SK-N-SH (cell line): ENCODE measurements around the gene PLEKHA3. TPM values are rescaled to one million over a fixed set of nuclear protein-coding genes. Genes with fewer than 3 reads are reported as not detected.

Experiments
- CTCF ChIA-PET: fragments of 300-600, 350-600 bp; formaldehyde crosslinking; extraction: SDS; loops from one replicate; lab custom pipeline; 2021; lab: Yijun Ruan, JAX
- POLR2A ChIA-PET: fragments of 350-600 bp; sonication (Branson Sonifier 250); formaldehyde crosslinking; extraction: SDS; loops from one replicate; lab custom pipeline; 2020; ENCODE audit warnings: antibody characterized with exemption, inconsistent platforms; lab: Yijun Ruan, JAX
- DNase-seq: peaks from one replicate; pipeline ENCODE4 v3.0.0; 2012
- H2AFZ ChIP-seq: fragments of 200-600 bp; sonication (generic); 2 replicates; pipeline ENCODE4 v1.8.1; 2016; ENCODE audit warnings: antibody characterized with exemption, mild to moderate bottlenecking, low read depth
- H3F3A ChIP-seq: fragments of 200-600 bp; sonication (generic); replicated peaks from 2 replicates; pipeline ENCODE3; 2016; ENCODE audit warnings: antibody characterized with exemption, mild to moderate bottlenecking; ENCODE audit not compliant: insufficient read depth
- H3K27ac ChIP-seq, 2 experiments: fragments of 200-500 bp in 1 of 2; fragments of 200-600 bp in 1 of 2; sonication (Bioruptor generic) in 1 of 2; sonication (generic), shearing (Covaris generic) in 1 of 2; 2 replicates each; pipeline versions ENCODE4 v1.5.1 to v1.6.1; 2014 to 2016; ENCODE audit warnings: low read depth in 2 of 2, inconsistent platforms in 1 of 2, low read length in 1 of 2, mild to moderate bottlenecking in 1 of 2, mixed read lengths in 1 of 2
- H3K27me3 ChIP-seq: fragments of 200-600 bp; sonication (generic), shearing (Covaris generic); 2 replicates; pipeline ENCODE4 v1.6.1; 2016; ENCODE audit warnings: mixed run types; ENCODE audit not compliant: insufficient read depth
- H3K36me3 ChIP-seq, 2 experiments: fragments of 200-500 bp in 1 of 2; fragments of 200-600 bp in 1 of 2; sonication (Bioruptor generic) in 1 of 2; sonication (generic) in 1 of 2; replicated peaks in 1 of 2; 2 replicates each; pipeline versions ENCODE3 to v1.5.1; 2014 to 2016; ENCODE audit warnings: low read length in 1 of 2, mild to moderate bottlenecking in 1 of 2; ENCODE audit not compliant: insufficient read depth in 2 of 2, control insufficient read depth in 1 of 2
- H3K4me1 ChIP-seq, 2 experiments: fragments of 200-500 bp in 1 of 2; fragments of 200-600 bp in 1 of 2; sonication (Bioruptor generic) in 1 of 2; sonication (generic), shearing (Covaris generic) in 1 of 2; 2 replicates each; pipeline versions ENCODE4 v1.5.1 to v1.6.1; 2014 to 2016; ENCODE audit warnings: low read depth in 1 of 2, low read length in 1 of 2, mixed run types in 1 of 2; ENCODE audit not compliant: insufficient read depth in 2 of 2, control insufficient read depth in 1 of 2
- H3K4me2 ChIP-seq: fragments of 200-600 bp; sonication (generic), shearing (Covaris generic); 2 replicates; pipeline ENCODE4 v1.6.1; 2017; ENCODE audit warnings: mixed run types
- H3K4me3 ChIP-seq, 2 experiments: fragments of 200-500 bp in 1 of 2; fragments of 200-600 bp in 1 of 2; sonication (Bioruptor generic) in 1 of 2; sonication (generic), shearing (Covaris generic) in 1 of 2; 2 replicates each; pipeline versions ENCODE4 v1.5.1 to v1.8.1; 2014 to 2016; ENCODE audit warnings: low read depth in 2 of 2, inconsistent platforms in 1 of 2, low read length in 1 of 2, mild to moderate bottlenecking in 1 of 2, mixed read lengths in 1 of 2, moderate library complexity in 1 of 2
- H3K79me2 ChIP-seq: fragments of 200-600 bp; sonication (generic); 2 replicates; pipeline ENCODE4 v1.8.1; 2017; ENCODE audit warnings: mild to moderate bottlenecking; ENCODE audit not compliant: insufficient read depth
- H3K9ac ChIP-seq: fragments of 200-600 bp; sonication (generic); 2 replicates; pipeline ENCODE4 v1.6.1; 2017; ENCODE audit warnings: mixed run types
- H3K9me2 ChIP-seq: fragments of 200-600 bp; sonication (generic); 2 replicates; pipeline ENCODE4 v1.6.1; 2017; ENCODE audit warnings: mixed run types
- H3K9me3 ChIP-seq: fragments of 200-600 bp; sonication (generic); 2 replicates; pipeline ENCODE4 v1.6.1; 2017; ENCODE audit warnings: mixed run types, mild to moderate bottlenecking, moderate library complexity
- H4K20me1 ChIP-seq: fragments of 200-600 bp; sonication (generic); 2 replicates; pipeline ENCODE4 v1.6.1; 2017; ENCODE audit warnings: mild to moderate bottlenecking, mixed run types; ENCODE audit not compliant: insufficient read depth
- FOSL2 ChIP-seq: IDR thresholded peaks from 2 replicates; pipeline ENCODE4 v1.4.0; 2012; ENCODE audit warnings: low read depth, mild to moderate bottlenecking, moderate library complexity, borderline replicate concordance
- FOXJ3 ChIP-seq: sonication (generic); formaldehyde crosslinking; IDR thresholded peaks from 2 replicates; pipeline ENCODE4 v1.5.1; 2020; ENCODE audit warnings: mild to moderate bottlenecking, missing genetic modification reagents
- GABPA ChIP-seq: IDR thresholded peaks from 2 replicates; pipeline ENCODE4 v1.4.0; 2012; ENCODE audit warnings: low read depth, mild to moderate bottlenecking
- POLR2AphosphoS5 ChIP-seq: IDR thresholded peaks from 2 replicates; pipeline ENCODE4 v1.6.1; 2012; ENCODE audit warnings: low read depth, low read length
- RAD21 ChIP-seq: IDR thresholded peaks from 2 replicates; pipeline ENCODE4 v1.6.1; 2012; ENCODE audit warnings: mild to moderate bottlenecking, low read length
- SIN3A ChIP-seq: IDR thresholded peaks from 2 replicates; pipeline ENCODE4 v1.6.1; 2012; ENCODE audit warnings: low read depth, mild to moderate bottlenecking, low read length, moderate library complexity, borderline replicate concordance
- SMC3 ChIP-seq: IDR thresholded peaks from 2 replicates; pipeline ENCODE4 v1.6.1; 2012; ENCODE audit warnings: low read depth, low read length, improper control_type of control experiment
- TEAD4 ChIP-seq: IDR thresholded peaks from 2 replicates; pipeline ENCODE4 v1.4.0; 2012; ENCODE audit warnings: mild to moderate bottlenecking, borderline replicate concordance; ENCODE audit not compliant: insufficient read depth
- WGBS: methylation state at CpG from one replicate; pipeline ENCODE4 v1.1.6; 2017; ENCODE audit warnings: low lambda C conversion rate; 5-methylcytosine and 5-hydroxymethylcytosine counted together
- polyA plus RNA-seq, 3 experiments: library from polyadenylated mRNA; depleted of rRNA; stranded (reverse); fragments of >200 nt; gene quantifications; 2 replicates each; pipeline ENCODE4 v1.2.3, GENCODE V29; 2012
- TF ChIP-seq, protein P1 (sequence below): IDR thresholded peaks from 2 replicates; pipeline ENCODE4 v1.4.0; 2012; ENCODE audit warnings: low read depth, borderline replicate concordance
- TF ChIP-seq, protein P2 (sequence below): IDR thresholded peaks from 2 replicates; pipeline ENCODE4 v1.6.1; 2012; ENCODE audit warnings: mild to moderate bottlenecking, low read depth, low read length, moderate library complexity

PLEKHA3 gene
- polyA plus RNA-seq, 1 of the 3 experiments (the other 2 are of a cell fraction) = 5.7 TPM

DNA sequence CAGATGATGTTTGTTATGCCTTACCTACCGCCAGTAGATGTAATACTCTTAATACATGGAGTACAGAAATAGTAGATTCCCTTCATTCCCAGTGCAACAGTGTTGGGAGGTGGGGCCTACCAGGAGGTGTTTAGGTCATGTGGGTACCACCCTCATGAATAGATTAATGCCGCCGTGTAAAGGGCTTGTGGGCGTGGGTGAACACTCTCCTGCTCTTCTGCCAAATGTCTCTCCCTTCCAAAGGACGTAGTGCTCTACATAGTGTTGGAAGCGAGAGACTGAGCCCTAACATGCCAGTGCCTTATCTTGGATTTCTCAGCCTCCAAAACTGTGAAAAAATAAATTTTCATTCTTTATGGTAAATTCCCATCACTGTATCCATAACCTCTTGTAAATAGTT is 30.1 kb downstream of the PLEKHA3 start:
- POLR2A ChIA-PET = no interaction called here
- H3K79me2 ChIP-seq = peaks cover 9% of the 10 kb centered on the region
- no peaks in the 10 kb centered on the region; a peak in 1 of 4 replicates for H3K4me1 ChIP-seq
- H3K36me3 ChIP-seq = peaks cover 36 to 40% of the 10 kb centered on the region in 2 experiments
- no peaks in the 10 kb centered on the region for H3K9me2 ChIP-seq
- H3K9me3 ChIP-seq = no peaks in the 10 kb centered on the region
- CTCF ChIA-PET = interaction anchor here (3.4 kb wide), 1 partner anchor 12 kb away, joined by 12 read pairs; no protein-coding TSS in a partner anchor
- TF ChIP-seq, protein P1, sequence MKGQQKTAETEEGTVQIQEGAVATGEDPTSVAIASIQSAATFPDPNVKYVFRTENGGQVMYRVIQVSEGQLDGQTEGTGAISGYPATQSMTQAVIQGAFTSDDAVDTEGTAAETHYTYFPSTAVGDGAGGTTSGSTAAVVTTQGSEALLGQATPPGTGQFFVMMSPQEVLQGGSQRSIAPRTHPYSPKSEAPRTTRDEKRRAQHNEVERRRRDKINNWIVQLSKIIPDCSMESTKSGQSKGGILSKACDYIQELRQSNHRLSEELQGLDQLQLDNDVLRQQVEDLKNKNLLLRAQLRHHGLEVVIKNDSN = no peak
- TF ChIP-seq SMC3 = no peak
- WGBS = 98% methylated on average over 6 of the region's 6 CpGs
- DNase-seq = no peak
- H2AFZ ChIP-seq = no peak overlapping the region
- no peak overlapping the region for H3K4me2 ChIP-seq
- H3K27me3 ChIP-seq = no peaks in the 10 kb centered on the region
- H4K20me1 ChIP-seq = no peaks in the 10 kb centered on the region
- no peak overlapping the region for H3K4me3 ChIP-seq
- H3K27ac ChIP-seq = no peak overlapping the region
- H3K9ac ChIP-seq = no peak overlapping the region
- H3F3A ChIP-seq = peaks cover 23% of the 10 kb centered on the region

DNA sequence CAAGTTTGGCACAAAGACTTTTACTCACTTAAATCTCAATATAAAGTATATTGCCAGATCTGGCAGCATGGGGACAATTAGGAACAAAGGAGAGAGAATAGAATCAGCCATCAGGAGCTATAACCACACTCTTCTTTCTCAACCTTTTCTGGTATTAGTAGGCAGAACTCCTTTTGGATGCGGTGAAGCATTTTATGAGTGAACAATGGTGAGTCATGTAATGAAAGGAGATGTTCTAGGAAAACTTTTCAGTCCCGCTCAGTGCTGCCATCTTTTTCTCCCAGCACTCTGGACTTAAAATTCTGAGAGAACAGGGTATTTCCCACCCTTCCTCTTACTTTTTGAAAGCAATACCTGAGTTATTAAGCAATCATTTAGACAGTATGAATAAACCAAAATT is 32.2 kb downstream of the PLEKHA3 start:
- Histone ChIP-seq H3K4me1 (no peaks in the 10 kb centered on the region; a peak in 1 of 4 replicates), H3K4me3 (no peak overlapping the region), H3K36me3 (peaks cover 24 to 27% of the 10 kb centered on the region in 2 experiments), H2AFZ (no peak overlapping the region), H3K9me3 (no peaks in the 10 kb centered on the region), H3K27me3 (no peaks in the 10 kb centered on the region), H3F3A (peaks cover 9% of the 10 kb centered on the region), H3K4me2 (no peak overlapping the region), H3K9ac (no peak overlapping the region), H3K79me2 (peaks cover 19% of the 10 kb centered on the region), H3K9me2 (0 out of 2 replicates have a peak, but pooled peaks cover 3% of the 10 kb centered on the region), H4K20me1 (no peaks in the 10 kb centered on the region), H3K27ac (no peak overlapping the region)
- TF ChIP-seq TEAD4 (no peak), RAD21 (no peak), FOSL2 (peak; percentile 35; the same call in 1 of the 2 replicates), SMC3 (no peak)
- POLR2A ChIA-PET = no interaction called here
- CTCF ChIA-PET = interaction anchor here (3.4 kb wide), 1 partner anchor 10 kb away, joined by 12 read pairs; no protein-coding TSS in a partner anchor
- DNase-seq = no peak
- 91% methylated on average over 2 of the region's 2 CpGs for WGBS

DNA sequence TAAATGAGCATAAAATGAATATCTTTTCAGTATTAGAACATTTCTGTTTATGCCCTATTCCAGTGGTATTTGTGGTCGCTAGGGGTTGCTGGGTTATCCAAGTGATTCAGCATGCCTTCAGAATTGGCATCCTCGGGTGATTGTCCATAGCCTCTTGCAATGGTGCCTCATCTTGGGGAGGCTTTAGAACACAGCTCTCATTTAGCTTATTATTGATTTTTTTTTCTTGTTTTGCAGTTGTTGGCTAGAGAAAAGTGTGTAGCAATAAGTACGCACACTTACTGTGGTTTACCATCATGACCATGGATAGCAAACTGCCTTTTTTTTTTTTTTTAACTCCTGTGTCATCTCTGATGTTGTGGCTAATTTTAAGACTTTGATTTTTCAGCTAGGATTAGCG is 33.6 kb downstream of the PLEKHA3 start:
- ChIA-PET POLR2A (no interaction called here), CTCF (no interaction called here)
- H3K4me3 ChIP-seq = no peak overlapping the region
- no peak overlapping the region for H3K4me2 ChIP-seq
- H4K20me1 ChIP-seq = no peaks in the 10 kb centered on the region
- 91% methylated on average over 4 of the region's 4 CpGs for WGBS
- no peaks in the 10 kb centered on the region; a peak in 1 of 4 replicates for H3K4me1 ChIP-seq
- TF ChIP-seq SIN3A (no peak), FOXJ3 (CRISPR knock-in tag) (no peak), POLR2AphosphoS5 (no peak), GABPA (no peak)
- TF ChIP-seq, protein P1 = no peak
- TF ChIP-seq, protein P2, sequence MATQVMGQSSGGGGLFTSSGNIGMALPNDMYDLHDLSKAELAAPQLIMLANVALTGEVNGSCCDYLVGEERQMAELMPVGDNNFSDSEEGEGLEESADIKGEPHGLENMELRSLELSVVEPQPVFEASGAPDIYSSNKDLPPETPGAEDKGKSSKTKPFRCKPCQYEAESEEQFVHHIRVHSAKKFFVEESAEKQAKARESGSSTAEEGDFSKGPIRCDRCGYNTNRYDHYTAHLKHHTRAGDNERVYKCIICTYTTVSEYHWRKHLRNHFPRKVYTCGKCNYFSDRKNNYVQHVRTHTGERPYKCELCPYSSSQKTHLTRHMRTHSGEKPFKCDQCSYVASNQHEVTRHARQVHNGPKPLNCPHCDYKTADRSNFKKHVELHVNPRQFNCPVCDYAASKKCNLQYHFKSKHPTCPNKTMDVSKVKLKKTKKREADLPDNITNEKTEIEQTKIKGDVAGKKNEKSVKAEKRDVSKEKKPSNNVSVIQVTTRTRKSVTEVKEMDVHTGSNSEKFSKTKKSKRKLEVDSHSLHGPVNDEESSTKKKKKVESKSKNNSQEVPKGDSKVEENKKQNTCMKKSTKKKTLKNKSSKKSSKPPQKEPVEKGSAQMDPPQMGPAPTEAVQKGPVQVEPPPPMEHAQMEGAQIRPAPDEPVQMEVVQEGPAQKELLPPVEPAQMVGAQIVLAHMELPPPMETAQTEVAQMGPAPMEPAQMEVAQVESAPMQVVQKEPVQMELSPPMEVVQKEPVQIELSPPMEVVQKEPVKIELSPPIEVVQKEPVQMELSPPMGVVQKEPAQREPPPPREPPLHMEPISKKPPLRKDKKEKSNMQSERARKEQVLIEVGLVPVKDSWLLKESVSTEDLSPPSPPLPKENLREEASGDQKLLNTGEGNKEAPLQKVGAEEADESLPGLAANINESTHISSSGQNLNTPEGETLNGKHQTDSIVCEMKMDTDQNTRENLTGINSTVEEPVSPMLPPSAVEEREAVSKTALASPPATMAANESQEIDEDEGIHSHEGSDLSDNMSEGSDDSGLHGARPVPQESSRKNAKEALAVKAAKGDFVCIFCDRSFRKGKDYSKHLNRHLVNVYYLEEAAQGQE = no peak
- H3K36me3 ChIP-seq = peaks cover 33 to 39% of the 10 kb centered on the region in 2 experiments
- H2AFZ ChIP-seq = no peak overlapping the region
- peaks cover 9% of the 10 kb centered on the region for H3F3A ChIP-seq
- H3K27me3 ChIP-seq = no peaks in the 10 kb centered on the region
- no peak for DNase-seq
- H3K9me2 ChIP-seq = 0 out of 2 replicates have a peak, but pooled peaks cover 3% of the 10 kb centered on the region
- H3K79me2 ChIP-seq = peaks cover 13% of the 10 kb centered on the region
- H3K27ac ChIP-seq = no peak overlapping the region; a peak in 1 of 4 replicates
- no peaks in the 10 kb centered on the region for H3K9me3 ChIP-seq
- no peak overlapping the region for H3K9ac ChIP-seq
